Thoracic aorta (tissue), 2 donors: ENCODE data around the gene ETS2. TPM values are rescaled to one million over a fixed set of nuclear protein-coding genes. Genes with fewer than 3 reads are reported as not detected.

ENCODE experiments used
- ATAC-seq: fragments of 150-250 bp; one replicate; pipeline ENCODE4 v1.8.0; 2017; ENCODE audit warnings: low read depth; ENCODE audit not compliant: insufficient number of reproducible peaks, low FRiP score
- DNase-seq: peaks from one replicate; pipeline ENCODE4 v3.0.0-alpha.2; 2020; ENCODE audit warnings: low spot score
- H3K27ac ChIP-seq, 2 donors: fragments of 200-600 bp; sonication (generic); 1 replicate in 1 of 2; 2 replicates in 1 of 2; pipeline ENCODE4 v1.5.1; 2016; ENCODE audit warnings: mild to moderate bottlenecking in 2 of 2, moderate library complexity in 2 of 2
- H3K27me3 ChIP-seq: fragments of 200-600 bp; sonication (generic); replicated peaks from 2 replicates; pipeline ENCODE4 v1.6.0; 2016; ENCODE audit warnings: mild to moderate bottlenecking; ENCODE audit not compliant: insufficient read depth
- H3K36me3 ChIP-seq: fragments of 200-600 bp; sonication (generic); one replicate; pipeline ENCODE4 v1.5.1; 2016
- H3K4me1 ChIP-seq, 2 donors: fragments of 200-600 bp; sonication (generic); 1 replicate in 1 of 2; 2 replicates in 1 of 2; pipeline versions ENCODE4 v1.5.1 to v1.6.0; 2016; ENCODE audit warnings: low read depth in 2 of 2, mild to moderate bottlenecking in 1 of 2; ENCODE audit not compliant: control insufficient read depth in 1 of 2
- H3K4me3 ChIP-seq: fragments of 200-600 bp; sonication (generic); 2 replicates; pipeline ENCODE4 v1.5.1; 2016; ENCODE audit warnings: mild to moderate bottlenecking
- H3K9me3 ChIP-seq: fragments of 200-600 bp; sonication (generic); 2 replicates; pipeline ENCODE4 v1.5.1; 2016
- CTCF ChIP-seq: fragments of 200-600 bp; sonication (generic); IDR thresholded peaks from one replicate; pipeline ENCODE4 v1.5.1; 2019; ENCODE audit warnings: antibody characterized with exemption
- total RNA-seq, 2 donors: library from RNA; depleted of rRNA; stranded (reverse); fragments of >200 nt; gene quantifications; one replicate each; pipeline versions ENCODE4 v1.1.0 to v1.2.3, GENCODE V29; 2016

ETS2 gene
- total RNA-seq, 2 donors from 2014 or later, result 120 to 226 TPM

- Histone ChIP-seq H3K4me1 (peaks cover 9 to 36% of the 10 kb centered on the region in 2 donors), H3K27ac (peak overlapping the region; percentile 87 to 88), H3K4me3 (peak overlapping the region; percentile 34), H3K27me3 (no peaks in the 10 kb centered on the region), H3K36me3 (no peaks in the 10 kb centered on the region), H3K9me3 (no peaks in the 10 kb centered on the region)
- TF ChIP-seq CTCF, result no peak
- ATAC-seq, result peak; percentile 78
- DNase-seq, result peak; percentile 37
These were observed 37.2 kb upstream of the ETS2 start for GRCh38 chr21:38768471-38769063.

- H3K36me3 ChIP-seq, result no peaks in the 10 kb centered on the region
- H3K4me3 ChIP-seq, result peak overlapping the region; percentile 13
- DNase-seq (no peak), ATAC-seq (no peak)
- no peaks in the 10 kb centered on the region for H3K27me3 ChIP-seq
- H3K27ac ChIP-seq, result peak overlapping the region; percentile 87 to 88
- H3K4me1 ChIP-seq, result peaks cover 14 to 43% of the 10 kb centered on the region in 2 donors
- no peak for TF ChIP-seq CTCF
- no peaks in the 10 kb centered on the region for H3K9me3 ChIP-seq
These were observed 36.4 kb upstream of the ETS2 start for GRCh38 chr21:38769191-38769780.

- no peak overlapping the region for H3K4me3 ChIP-seq
These were observed 35.1 kb upstream of the ETS2 start for GRCh38 chr21:38770660-38771059.

GRCh38 chr21:38771536-38771935, 34.2 kb upstream of the ETS2 start:
- H3K27ac ChIP-seq, result no peak overlapping the region

More at GRCh38 chr21:38770660-38771059, 35.1 kb upstream of the ETS2 start:
- TF ChIP-seq CTCF, result no peak
- Histone ChIP-seq H3K9me3 (no peaks in the 10 kb centered on the region), H3K27me3 (no peaks in the 10 kb centered on the region), H3K36me3 (no peaks in the 10 kb centered on the region), H3K27ac (no peak overlapping the region), H3K4me1 (peaks cover 18 to 57% of the 10 kb centered on the region in 2 donors)
- ATAC-seq (no peak), DNase-seq (no peak)

GRCh38 chr21:38772646-38773045, 33.1 kb upstream of the ETS2 start:
- Histone ChIP-seq H3K4me1 (peaks cover 18 to 63% of the 10 kb centered on the region in 2 donors), H3K4me3 (no peak overlapping the region), H3K9me3 (no peaks in the 10 kb centered on the region), H3K27ac (peak overlapping the region; percentile 58 to 62), H3K27me3 (no peaks in the 10 kb centered on the region), H3K36me3 (no peaks in the 10 kb centered on the region)
- TF ChIP-seq CTCF, result no peak
- ATAC-seq (no peak), DNase-seq (no peak)

More at GRCh38 chr21:38771536-38771935, 34.2 kb upstream of the ETS2 start:
- H3K4me1 ChIP-seq, result peaks cover 18 to 63% of the 10 kb centered on the region in 2 donors
- no peaks in the 10 kb centered on the region for H3K27me3 ChIP-seq
- TF ChIP-seq CTCF, result no peak
- no peaks in the 10 kb centered on the region for H3K9me3 ChIP-seq
- H3K36me3 ChIP-seq, result no peaks in the 10 kb centered on the region
- no peak for DNase-seq
- no peak for ATAC-seq
- H3K4me3 ChIP-seq, result no peak overlapping the region
